ENCODE data around the gene MMEL1.

MMEL1 gene

DNA sequence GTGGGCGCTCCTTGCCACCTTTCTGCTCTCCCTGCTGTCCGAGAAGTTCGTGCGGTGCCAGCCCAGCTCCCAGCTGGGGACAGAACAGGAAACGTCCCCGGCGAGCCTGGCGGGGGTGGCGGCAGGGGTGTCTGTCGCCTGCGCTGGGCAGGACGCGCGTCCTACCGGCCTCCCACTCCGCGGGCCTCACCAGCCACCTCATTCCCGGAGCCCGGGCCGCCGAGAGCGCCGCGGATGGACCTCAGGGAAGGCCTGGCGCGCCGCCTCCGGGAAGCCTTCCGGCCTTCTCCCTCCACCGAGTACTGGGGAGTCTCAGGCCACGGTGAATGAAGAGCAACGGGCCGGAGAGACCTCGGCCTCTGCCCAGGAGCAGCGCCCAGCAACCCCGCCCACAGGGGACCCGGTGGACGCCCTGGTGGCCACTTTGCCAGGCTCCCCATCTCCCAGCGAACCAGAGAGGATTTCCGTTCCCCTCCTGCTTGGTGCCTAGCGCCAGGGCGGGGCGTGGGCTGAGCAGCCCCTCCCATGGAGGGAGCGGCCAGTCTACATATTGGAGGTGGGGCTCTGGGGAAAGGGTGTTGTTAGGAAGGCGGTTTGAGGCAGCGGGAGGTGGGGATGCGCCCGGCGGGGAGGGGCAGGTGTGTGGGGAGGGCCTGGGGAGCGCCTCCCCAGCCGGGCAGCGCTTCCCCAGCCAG lies 86.2 kb downstream of the MMEL1 start:
- DNase-seq (ENCODE audit: low read depth) = no peak
- TF ChIP-seq, protein P1, sequence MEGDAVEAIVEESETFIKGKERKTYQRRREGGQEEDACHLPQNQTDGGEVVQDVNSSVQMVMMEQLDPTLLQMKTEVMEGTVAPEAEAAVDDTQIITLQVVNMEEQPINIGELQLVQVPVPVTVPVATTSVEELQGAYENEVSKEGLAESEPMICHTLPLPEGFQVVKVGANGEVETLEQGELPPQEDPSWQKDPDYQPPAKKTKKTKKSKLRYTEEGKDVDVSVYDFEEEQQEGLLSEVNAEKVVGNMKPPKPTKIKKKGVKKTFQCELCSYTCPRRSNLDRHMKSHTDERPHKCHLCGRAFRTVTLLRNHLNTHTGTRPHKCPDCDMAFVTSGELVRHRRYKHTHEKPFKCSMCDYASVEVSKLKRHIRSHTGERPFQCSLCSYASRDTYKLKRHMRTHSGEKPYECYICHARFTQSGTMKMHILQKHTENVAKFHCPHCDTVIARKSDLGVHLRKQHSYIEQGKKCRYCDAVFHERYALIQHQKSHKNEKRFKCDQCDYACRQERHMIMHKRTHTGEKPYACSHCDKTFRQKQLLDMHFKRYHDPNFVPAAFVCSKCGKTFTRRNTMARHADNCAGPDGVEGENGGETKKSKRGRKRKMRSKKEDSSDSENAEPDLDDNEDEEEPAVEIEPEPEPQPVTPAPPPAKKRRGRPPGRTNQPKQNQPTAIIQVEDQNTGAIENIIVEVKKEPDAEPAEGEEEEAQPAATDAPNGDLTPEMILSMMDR (IDR thresholded peaks at IDR 0.05; ENCODE audit: control insufficient read depth, insufficient read depth, low read depth, low read length, missing control alignments) = peak; percentile 19
- H3K4me3 ChIP-seq (ENCODE audit: control insufficient read depth, low read depth, low read length) = peak overlapping the region; percentile 39

DNA sequence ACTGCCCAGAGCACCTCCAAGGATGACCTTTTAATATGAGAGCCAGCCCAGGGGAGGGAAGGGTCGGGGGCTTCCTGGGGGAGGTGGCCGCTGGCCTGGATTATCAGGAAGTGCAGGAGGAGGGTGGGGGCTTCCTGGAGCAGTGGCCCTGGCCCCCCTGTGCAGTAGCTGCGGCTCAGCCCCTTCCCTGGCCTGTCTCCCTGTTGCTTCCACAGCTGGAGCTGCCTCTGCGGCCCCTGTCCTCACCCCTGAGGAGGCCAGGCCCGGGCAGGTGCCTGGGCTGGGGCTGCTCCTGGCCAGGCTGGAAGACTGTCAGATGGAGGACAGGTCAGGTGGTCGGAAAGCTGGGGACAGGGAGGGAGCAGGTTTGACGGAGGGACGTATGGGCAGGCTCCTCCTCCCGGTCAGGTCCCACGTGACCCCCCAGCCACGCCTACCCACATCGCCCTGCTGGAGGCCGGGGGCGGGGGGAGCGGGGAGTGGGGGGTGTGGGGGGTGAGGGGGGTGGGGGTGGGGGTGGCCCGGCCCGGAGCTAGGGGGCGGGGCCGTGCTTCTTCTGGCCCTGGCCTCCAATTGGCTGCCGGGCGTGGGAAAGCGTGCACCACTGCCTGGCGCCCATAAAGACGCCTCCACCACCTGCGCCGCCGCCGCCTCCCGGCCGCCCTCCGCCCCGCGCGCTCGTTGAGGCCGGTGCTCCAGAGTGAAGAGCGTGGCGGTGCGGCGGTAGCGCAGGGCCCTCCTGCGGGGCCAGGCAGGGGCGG lies 86.9 kb downstream of the MMEL1 start:
- H3K4me3 ChIP-seq (ENCODE audit: control insufficient read depth, low read depth, low read length) = peak overlapping the region; percentile 39
- DNase-seq (ENCODE audit: low read depth) = no peak
- TF ChIP-seq, protein P1 (IDR thresholded peaks at IDR 0.05; ENCODE audit: control insufficient read depth, insufficient read depth, low read depth, low read length, missing control alignments) = no peak

DNA sequence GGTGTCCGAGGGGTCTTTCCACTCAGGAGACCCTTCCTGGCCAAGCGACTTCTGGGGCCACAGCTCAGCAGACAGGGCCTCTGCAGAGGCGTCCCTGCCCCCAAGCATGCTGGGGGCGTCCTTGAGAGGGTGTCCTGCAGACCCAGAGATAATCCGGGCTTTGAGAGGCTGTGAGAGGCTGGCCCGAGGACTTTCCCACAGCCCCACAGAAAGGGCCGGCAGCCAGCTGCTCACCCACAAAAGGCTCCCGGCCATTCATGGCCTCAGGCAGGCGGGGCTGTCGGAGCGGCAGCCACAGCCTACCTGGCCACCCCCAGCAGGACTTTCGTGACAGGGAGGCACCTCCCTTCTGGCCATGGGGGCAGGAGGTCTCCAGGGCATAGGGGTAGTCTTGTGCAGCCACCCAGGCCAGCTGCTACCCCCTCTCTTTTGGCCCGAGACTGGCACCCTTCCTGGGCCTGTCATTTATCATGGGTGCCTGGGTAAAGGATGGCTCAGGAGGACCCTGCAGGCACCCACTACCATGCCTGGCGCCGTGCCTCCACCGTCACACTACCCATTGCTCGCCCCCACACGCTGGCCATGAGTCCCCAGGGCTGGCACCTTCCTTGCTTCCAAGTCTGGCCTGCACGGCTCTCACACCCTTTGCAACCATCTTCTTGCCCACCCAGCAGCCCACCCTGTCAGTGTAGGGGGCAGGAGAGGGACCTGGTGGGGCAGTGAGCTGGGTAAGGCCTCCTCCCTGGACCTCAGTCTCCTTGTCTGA lies 87.8 kb downstream of the MMEL1 start:
- TF ChIP-seq, protein P1 (IDR thresholded peaks at IDR 0.05; ENCODE audit: control insufficient read depth, insufficient read depth, low read depth, low read length, missing control alignments) = no peak
- H3K4me3 ChIP-seq (ENCODE audit: control insufficient read depth, low read depth, low read length) = no peak overlapping the region
- DNase-seq (ENCODE audit: low read depth) = no peak

DNA sequence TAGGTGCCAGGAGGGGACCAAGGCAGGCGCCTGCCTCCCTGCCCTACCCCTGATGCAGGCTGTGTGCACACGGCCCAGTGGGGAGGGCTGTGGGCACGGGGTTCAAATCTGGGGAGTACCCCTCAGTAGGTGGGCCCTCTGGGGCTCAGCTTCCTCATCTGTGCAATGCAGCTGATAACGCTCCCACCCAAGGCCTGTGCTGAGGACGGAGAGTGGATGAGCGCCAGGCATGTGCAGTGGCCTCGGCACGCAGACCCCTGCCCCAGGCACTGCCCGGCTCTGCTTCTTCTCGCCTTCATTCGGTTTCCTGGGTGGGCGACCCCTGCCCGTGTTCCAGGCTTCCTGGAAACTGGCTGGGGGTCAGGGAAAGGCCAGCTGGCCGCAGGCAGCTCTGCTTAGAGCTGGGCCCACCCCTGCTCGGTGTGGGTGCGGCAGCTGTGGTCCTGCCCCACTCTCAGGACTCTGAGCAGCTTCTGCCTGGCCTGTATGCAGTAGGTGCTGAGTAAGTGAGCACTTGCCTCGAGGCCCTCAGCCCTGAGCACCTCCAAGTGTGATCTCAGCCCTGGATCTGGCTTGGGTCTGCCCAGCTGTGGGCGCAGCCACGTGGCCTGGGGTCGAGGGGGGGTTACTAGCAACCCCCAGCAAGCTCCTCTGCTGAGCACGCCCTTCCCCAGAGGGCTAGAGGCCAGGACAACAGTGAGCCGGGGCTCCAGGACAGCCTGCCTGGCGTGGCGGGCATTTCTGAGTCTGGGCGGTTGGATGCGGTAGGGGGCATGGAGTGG lies 88.5 kb downstream of the MMEL1 start:
- H3K4me3 ChIP-seq (ENCODE audit: control insufficient read depth, low read depth, low read length) = no peak overlapping the region
- TF ChIP-seq, protein P1 (IDR thresholded peaks at IDR 0.05; ENCODE audit: control insufficient read depth, insufficient read depth, low read depth, low read length, missing control alignments) = no peak
- DNase-seq (ENCODE audit: low read depth) = no peak

DNA sequence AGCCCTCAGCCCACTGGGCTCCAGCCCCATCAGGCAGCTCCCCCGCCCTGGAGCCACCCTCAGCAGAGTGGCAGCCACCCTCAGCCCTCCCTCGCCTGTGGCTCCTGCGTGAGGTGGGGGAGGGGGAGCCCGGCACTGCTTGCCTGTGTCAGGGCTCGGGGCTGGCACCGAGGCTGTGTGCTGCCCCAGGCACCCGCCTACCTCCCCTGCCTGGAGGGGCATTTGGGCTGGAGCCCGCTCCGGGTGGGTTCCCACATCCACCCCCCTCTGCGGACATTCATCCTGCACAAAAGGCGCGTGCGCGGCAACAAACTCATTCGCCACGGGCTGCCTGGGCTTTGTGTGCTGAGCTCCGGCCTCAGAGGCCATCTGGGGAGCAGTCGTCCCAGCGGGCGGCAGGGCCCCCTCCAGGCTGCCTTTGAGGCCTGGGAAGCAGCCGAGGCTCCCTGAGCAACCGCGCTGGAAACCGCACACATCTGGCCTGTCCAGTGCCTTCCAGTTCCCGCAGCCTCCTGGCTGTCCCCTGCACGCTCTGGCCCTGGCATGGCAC lies 89.2 kb downstream of the MMEL1 start:
- DNase-seq (ENCODE audit: low read depth) = no peak
- TF ChIP-seq, protein P1 (IDR thresholded peaks at IDR 0.05; ENCODE audit: control insufficient read depth, insufficient read depth, low read depth, low read length, missing control alignments) = no peak
- no peak overlapping the region; the same call in 1 of the 2 replicates for H3K4me3 ChIP-seq (ENCODE audit: control insufficient read depth, low read depth, low read length)
